GM18499 (cell line): ENCODE data around the gene KRTAP4-11.
"Not testable (repeated sequence)": the region's sequence is repeated elsewhere in the genome, so short reads cannot be mapped to it uniquely, and the experiment has no call there.

Source experiments
- ATAC-seq: cut with Tn5 transposase; IDR thresholded peaks from one replicate; pipeline ENCODE4 v1.9.1; 2021; ENCODE audit warnings: moderate number of reproducible peaks; ENCODE audit not compliant: insufficient read depth, unreplicated experiment

The KRTAP4-11 gene

GRCh38 chr17:41117846-41118386 is at the start of gene KRTAP4-11:
TSS of gene KRTAP4-11 (minus strand) at chr17:41118373. CDS start at chr17:41118315, 58 bp downstream.
- not testable (repeated sequence) for ATAC-seq

DNA sequence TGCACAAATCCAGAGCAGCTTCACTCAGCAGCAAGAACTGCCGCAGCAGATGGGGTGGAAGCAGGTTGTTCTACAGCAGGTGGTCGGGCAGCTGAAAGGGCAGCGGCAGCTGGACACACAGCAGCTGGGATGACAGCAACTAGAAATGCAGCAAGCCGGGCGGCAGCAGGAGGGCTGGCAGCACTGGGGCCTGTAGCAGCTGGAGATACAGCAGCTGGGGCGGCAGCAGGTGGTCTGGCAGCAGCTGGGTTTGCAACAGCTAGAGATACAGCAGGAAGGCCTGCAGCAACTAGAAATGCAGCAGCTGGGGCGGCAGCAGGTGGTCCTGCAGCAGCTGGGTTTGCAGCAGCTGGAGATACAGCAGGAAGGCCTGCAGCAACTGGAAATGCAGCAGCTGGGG is 49.4 kb upstream of the KRTAP4-11 start:
- ATAC-seq: no peak

DNA sequence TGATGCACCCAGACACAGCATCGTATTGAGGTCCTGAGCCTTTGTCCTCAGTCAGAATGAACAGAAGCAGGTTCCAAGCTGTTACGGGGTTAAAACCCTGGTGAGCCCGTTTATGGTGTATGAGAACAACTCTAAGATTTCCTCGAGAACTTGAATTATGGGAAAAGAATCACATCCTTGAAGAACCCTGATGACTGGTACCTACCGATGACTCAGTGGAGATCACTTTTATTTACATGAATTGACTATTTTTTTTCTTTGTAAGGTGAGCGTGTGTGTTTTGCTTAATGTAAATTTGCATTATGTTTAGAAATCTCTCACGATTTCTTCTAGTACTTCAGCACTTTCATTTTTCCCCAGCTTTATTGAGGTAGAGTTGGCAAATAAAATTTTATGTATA is 45.7 kb upstream of the KRTAP4-11 start:
- ATAC-seq: no peak

GRCh38 chr17:41160648-41161047 is 42.5 kb upstream of the KRTAP4-11 start, which contains the start of gene KRTAP4-4:
TSS of gene KRTAP4-4 (minus strand) at chr17:41160748. CDS start at chr17:41160691, 57 bp downstream.
- ATAC-seq: no peak

DNA sequence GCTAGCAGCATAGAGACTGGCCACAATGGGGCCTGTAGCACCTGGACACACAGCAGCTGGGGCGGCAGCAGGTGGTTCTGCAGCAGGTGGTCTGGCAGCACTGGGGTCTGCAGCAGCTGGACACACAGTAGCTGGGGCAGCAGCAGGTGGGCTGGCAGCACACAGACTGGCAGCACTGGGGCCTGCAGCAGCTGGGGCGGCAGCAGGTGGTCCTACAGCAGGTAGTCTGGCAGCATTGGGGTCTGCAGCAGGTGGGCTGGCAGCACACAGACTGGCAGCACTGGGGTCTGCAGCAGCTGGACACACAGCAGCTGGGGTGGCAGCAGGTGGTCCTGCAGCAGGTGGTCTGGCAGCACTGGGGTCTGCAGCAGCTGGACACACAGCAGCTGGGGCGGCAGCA is 42.0 kb upstream of the KRTAP4-11 start:
- ATAC-seq: not testable (repeated sequence)

GRCh38 chr17:41153856-41154255 is 35.7 kb upstream of the KRTAP4-11 start:
- no peak for ATAC-seq

GRCh38 chr17:41151525-41151924 is 33.4 kb upstream of the KRTAP4-11 start:
- ATAC-seq: no peak

DNA sequence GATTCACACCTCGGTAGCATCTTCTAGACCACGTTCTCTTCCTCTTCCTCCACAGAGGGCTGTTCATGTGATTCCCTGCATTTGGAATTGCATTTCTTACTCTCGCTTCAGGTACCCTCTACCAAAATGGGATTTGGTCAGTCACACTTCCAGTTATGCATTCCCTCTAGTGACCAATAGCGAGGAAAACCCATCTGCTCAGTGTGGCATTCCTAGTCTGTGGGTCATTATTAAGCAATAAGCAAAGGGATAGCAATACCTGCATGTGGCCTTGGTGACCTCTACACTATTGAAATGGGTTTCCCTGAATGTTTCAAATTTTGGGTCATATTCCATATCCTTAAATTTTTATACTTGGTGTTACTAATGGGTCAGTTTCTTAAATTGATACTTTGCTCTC is 31.9 kb upstream of the KRTAP4-11 start:
- no peak for ATAC-seq

DNA sequence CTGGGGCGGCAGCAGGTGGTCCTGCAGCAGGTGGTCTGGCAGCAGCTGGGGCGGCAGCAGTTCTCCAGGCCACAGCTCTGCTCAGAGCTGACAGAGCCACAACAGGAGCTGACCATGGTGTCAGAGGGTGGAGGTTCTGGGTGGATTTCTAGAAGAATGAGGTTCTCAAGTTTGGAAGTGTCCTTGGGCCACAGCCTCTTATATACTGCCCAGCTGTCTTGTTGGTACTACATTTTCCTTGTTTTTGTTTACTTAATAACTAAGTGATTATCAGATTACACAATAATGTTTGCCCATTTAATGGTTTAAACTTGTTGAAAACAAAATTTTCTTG is 31.4 kb upstream of the KRTAP4-11 start, which contains the start of gene KRTAP4-5:
TSS of gene KRTAP4-5 (minus strand) at position 174 of the 334 bp plus-strand sequence. CDS start at position 116, 58 bp downstream.
- no peak for ATAC-seq

DNA sequence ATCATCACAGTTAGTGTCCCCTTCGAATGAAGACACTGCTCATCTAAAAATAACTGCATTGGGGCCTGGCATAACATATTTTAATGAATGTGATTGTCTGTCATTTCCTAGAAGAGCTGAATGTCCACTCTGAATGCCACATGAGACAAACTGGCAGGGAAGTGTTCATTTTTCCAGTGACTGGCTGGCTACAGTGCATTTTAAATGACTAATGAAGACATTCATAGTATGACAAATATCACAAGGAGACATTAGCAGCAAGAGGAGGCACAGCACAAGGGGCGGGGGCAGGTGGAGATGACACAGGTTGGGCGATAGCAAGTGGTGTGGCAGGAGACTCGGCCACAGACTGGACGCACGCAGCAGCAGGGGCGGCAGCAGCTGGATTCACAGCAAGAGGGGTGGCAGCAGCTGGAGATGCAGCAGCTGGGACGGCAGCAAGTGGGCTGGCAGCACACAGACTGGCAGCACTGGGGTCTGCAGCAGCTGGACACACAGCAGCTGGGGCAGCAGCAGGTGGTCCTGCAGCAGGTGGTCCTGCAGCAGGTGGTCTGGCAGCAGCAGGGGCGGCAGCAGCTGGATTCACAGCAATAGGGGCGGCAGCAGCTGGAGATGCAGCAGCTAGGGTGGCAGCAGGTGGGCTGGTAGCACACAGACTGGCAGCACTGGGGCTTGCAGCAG is 30.9 kb upstream of the KRTAP4-11 start:
- ATAC-seq: not testable (repeated sequence)

GRCh38 chr17:41147531-41148204 is 29.5 kb upstream of the KRTAP4-11 start:
- no peak for ATAC-seq

- no peak for ATAC-seq
Observed at GRCh38 chr17:41145261-41145660, 27.1 kb upstream of the KRTAP4-11 start.

GRCh38 chr17:41144846-41145245 is 26.7 kb upstream of the KRTAP4-11 start:
- no peak for ATAC-seq

GRCh38 chr17:41141361-41141760 is 23.2 kb upstream of the KRTAP4-11 start:
- ATAC-seq: no peak

DNA sequence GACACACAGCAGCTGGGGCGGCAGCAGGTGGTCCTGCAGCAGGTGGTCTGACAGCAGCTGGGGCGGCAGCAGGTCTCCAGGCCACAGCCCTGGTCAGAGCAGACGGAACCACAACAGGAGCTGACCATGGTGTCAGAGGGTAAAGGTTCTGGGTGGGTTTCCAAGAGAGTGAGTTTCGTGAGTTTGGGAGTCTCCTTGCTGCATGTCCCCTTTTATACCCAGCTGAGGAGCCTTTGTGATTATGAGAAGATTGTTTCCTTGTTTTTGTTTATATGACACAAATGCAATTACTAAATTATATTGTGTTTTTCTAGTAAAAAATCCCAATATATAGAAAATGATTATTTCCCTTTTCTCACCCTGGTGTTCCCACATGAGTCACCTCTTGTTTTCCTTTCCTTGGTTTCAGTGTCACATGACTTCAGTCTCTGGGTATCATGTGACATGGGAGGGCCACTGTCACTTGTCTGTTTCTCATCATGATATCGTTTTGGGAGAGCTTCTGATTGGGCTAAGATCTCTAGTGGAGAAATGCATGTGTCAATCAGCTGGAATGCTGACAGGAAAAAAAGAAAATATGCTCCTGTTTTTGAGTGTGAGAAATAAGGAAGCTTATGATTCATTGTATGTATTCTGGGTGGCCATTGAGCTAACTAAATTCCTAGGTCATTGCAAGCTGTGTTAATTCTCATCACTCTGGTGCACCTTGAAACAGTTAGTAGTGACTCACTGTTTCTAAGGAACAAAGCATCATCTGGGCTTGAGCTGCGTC is 22.4 kb upstream of the KRTAP4-11 start, which contains the start of gene KRTAP4-6:
TSS of gene KRTAP4-6 (minus strand) at position 185 of the 772 bp plus-strand sequence. CDS start at position 128, 57 bp downstream.
- ATAC-seq: no peak

DNA sequence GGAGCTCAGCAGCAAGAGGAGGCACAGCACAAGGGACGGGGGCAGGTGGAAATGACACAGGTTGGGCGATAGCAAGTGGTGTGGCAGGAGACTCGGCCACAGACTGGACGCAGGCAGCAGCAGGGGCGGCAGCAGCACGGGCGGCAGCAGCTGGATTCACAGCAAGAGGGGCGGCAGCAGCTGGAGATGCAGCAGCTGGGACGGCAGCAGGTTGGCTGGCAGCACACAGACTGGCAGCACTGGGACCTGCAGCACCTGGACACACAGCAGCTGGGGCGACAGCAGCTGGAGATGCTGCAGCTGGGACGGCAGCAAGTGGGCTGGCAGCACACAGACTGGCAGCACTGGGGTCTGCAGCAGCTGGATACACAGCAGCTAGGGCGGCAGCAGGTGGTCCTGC is 21.7 kb upstream of the KRTAP4-11 start:
- ATAC-seq: not testable (repeated sequence)

GRCh38 chr17:41133880-41134735 is 15.9 kb upstream of the KRTAP4-11 start:
- ATAC-seq: no peak

GRCh38 chr17:41131979-41132378 is 13.8 kb upstream of the KRTAP4-11 start:
- no peak for ATAC-seq

DNA sequence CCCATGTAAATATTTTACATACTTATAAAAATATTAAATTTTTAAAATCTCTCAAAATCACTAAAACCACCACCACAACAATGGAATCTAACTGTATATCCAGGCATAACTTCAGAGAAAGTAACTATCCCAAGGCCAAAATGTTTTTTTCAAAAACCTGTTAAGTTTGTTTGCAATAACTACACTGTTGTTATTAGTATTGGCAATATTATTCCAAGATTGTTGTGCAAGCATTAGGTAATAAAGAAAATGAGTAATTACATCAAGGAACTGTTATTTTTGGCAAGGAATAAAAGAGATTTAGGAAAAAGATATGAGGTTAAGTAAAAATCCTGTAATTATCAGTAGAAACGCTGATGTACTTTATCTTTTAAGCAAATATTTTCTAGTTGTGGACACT is 9.2 kb upstream of the KRTAP4-11 start:
- no peak for ATAC-seq

- ATAC-seq: no peak
Observed at GRCh38 chr17:41126412-41126811, 8.2 kb upstream of the KRTAP4-11 start.
